Lower leg skin (tissue), 3 donors: ENCODE measurements around the gene PRDM16.

Source experiments
- CTCF ChIP-seq, 3 donors: fragments of 450-650 bp; IDR thresholded peaks; one replicate each; pipeline ENCODE4 v1.5.1; 2016; ENCODE audit warnings: antibody characterized with exemption in 3 of 3, mild to moderate bottlenecking in 3 of 3, moderate library complexity in 2 of 3
- POLR2A ChIP-seq, 2 donors: fragments of 450-650 bp; IDR thresholded peaks; one replicate each; pipeline ENCODE4 v1.6.1; 2016 to 2017; ENCODE audit warnings: antibody characterized with exemption in 2 of 2, mild to moderate bottlenecking in 1 of 2, moderate library complexity in 1 of 2

- TF ChIP-seq POLR2A (IDR thresholded peaks at IDR 0.05) (no peak), CTCF (IDR thresholded peaks at IDR 0.05) (no peak)
Measured at GRCh38 chr1:3037281-3038040, 31.5 kb upstream of the PRDM16 start.
